B cell (primary cell): Measurements from ENCODE around the gene ITSN2. TPM values are rescaled to one million over a fixed set of nuclear protein-coding genes. Genes with fewer than 3 reads are reported as not detected.

Experiments
- ATAC-seq: fragments of 200-7000 bp; cut with Tn5 transposase; one replicate; pipeline ENCODE4 v1.10.0; 2021; ENCODE audit warnings: low read depth, mild to moderate bottlenecking, moderate number of reproducible peaks, moderate library complexity
- CTCF ChIA-PET: fragments of 350-600 bp; sonication (Branson Sonifier 250); formaldehyde crosslinking; loops from one replicate; lab custom pipeline; 2021; ENCODE audit warnings: antibody characterized with exemption, inconsistent platforms; lab: Charles Lee
- POLR2A ChIA-PET: fragments of 350-600 bp; sonication (Branson Sonifier 250); formaldehyde crosslinking; loops from one replicate; lab custom pipeline; 2021; ENCODE audit warnings: antibody characterized with exemption; lab: Charles Lee
- DNase-seq: peaks from one replicate; pipeline ENCODE4 v3.0.0; 2013
- H2AFZ ChIP-seq: 2 replicates; pipeline ENCODE4 v1.6.1; 2012; ENCODE audit warnings: mild to moderate bottlenecking, low read depth, low read length; ENCODE audit not compliant: insufficient read depth, poor library complexity, severe bottlenecking
- H3K27ac ChIP-seq, 2 donors: 1 replicate in 1 of 2; 2 replicates in 1 of 2; pipeline ENCODE4 v1.5.1; 2012 to 2013; ENCODE audit warnings: low read length in 2 of 2, mild to moderate bottlenecking in 2 of 2, moderate library complexity in 1 of 2
- H3K27me3 ChIP-seq, 4 experiments: fragments of 200-600 bp in 1 of 4; sonication (generic) in 1 of 4; replicated peaks in 1 of 4; 1 replicate in 2 of 4; 2 replicates in 2 of 4; pipeline versions ENCODE4 v1.6.1 to v1.7.0; 2013 to 2016; ENCODE audit warnings: low read length in 3 of 4, mild to moderate bottlenecking in 2 of 4, mixed read lengths in 1 of 4, moderate library complexity in 1 of 4; ENCODE audit not compliant: insufficient read depth in 4 of 4, control insufficient read depth in 3 of 4; ENCODE audit errors: control extremely low read depth in 1 of 4
- H3K36me3 ChIP-seq, 2 experiments: replicated peaks in 1 of 2; 1 replicate in 1 of 2; 2 replicates in 1 of 2; pipeline versions ENCODE4 v1.6.1 to v1.7.1; 2013; ENCODE audit warnings: low read length in 1 of 2; ENCODE audit not compliant: insufficient read depth in 2 of 2, control insufficient read depth in 1 of 2; ENCODE audit errors: control extremely low read depth in 1 of 2, extremely low read depth in 1 of 2
- H3K4me1 ChIP-seq, 2 donors: fragments of 200-600 bp in 1 of 2; sonication (generic) in 1 of 2; 1 replicate in 1 of 2; 2 replicates in 1 of 2; pipeline versions ENCODE4 v1.5.1 to v1.6.1; 2013 to 2017; ENCODE audit warnings: low read length in 2 of 2; ENCODE audit not compliant: control insufficient read depth in 2 of 2, insufficient read depth in 2 of 2
- H3K4me2 ChIP-seq: replicated peaks from 2 replicates; pipeline ENCODE3; 2012; ENCODE audit warnings: mild to moderate bottlenecking, low read depth, low read length; ENCODE audit not compliant: poor library complexity, severe bottlenecking
- H3K4me3 ChIP-seq, 5 experiments: fragments of 200-600 bp in 1 of 5; sonication (generic) in 1 of 5; 1 replicate in 3 of 5; 2 replicates in 2 of 5; pipeline versions ENCODE4 v1.5.1 to v1.7.0; 2011 to 2016; ENCODE audit warnings: low read length in 4 of 5, mild to moderate bottlenecking in 4 of 5, low read depth in 2 of 5, control low read depth in 1 of 5, moderate library complexity in 1 of 5; ENCODE audit not compliant: insufficient read depth in 1 of 5; ENCODE audit errors: control extremely low read depth in 1 of 5, extremely low read depth in 1 of 5
- H3K79me2 ChIP-seq: fragments of 200-600 bp; sonication (generic); one replicate; pipeline ENCODE4 v1.6.0; 2016; ENCODE audit warnings: low read length; ENCODE audit not compliant: control insufficient read depth, insufficient read depth
- H3K9ac ChIP-seq: fragments of 200-600 bp; sonication (generic); 2 replicates; pipeline ENCODE4 v1.6.1; 2017; ENCODE audit warnings: mild to moderate bottlenecking, low read length, moderate library complexity
- H3K9me3 ChIP-seq, 3 donors: one replicate each; pipeline versions ENCODE4 v1.6.1 to v1.7.1; 2013; ENCODE audit warnings: low read length in 2 of 3; ENCODE audit not compliant: control insufficient read depth in 2 of 3, insufficient read depth in 1 of 3; ENCODE audit errors: control extremely low read depth in 1 of 3
- H4K20me1 ChIP-seq: 2 replicates; pipeline ENCODE4 v1.6.0; 2012; ENCODE audit warnings: mild to moderate bottlenecking, low read length; ENCODE audit not compliant: insufficient read depth, control insufficient read depth, poor library complexity, severe bottlenecking
- H3K27ac Mint-ChIP-seq: one replicate; pipeline ENCODE4 v1.8.0; 2021; ENCODE audit warnings: mixed read lengths
- H3K27me3 Mint-ChIP-seq: one replicate; pipeline ENCODE4 v1.8.0; 2021; ENCODE audit warnings: mixed read lengths
- H3K4me1 Mint-ChIP-seq: one replicate; pipeline ENCODE4 v1.8.0; 2021; ENCODE audit warnings: mixed read lengths
- H3K4me3 Mint-ChIP-seq: one replicate; pipeline ENCODE4 v1.8.0; 2021; ENCODE audit warnings: mixed read lengths
- H3K9me3 Mint-ChIP-seq: one replicate; pipeline ENCODE4 v1.8.0; 2022; ENCODE audit warnings: mixed read lengths; ENCODE audit not compliant: insufficient read depth
- EZH2 ChIP-seq: IDR thresholded peaks from 2 replicates; pipeline ENCODE4 v1.6.1; 2012; ENCODE audit warnings: borderline replicate concordance, low read depth, mild to moderate bottlenecking, moderate library complexity, low read length; ENCODE audit not compliant: insufficient read depth, poor library complexity, severe bottlenecking
- WGBS: methylation state at CpG from one replicate; pipeline ENCODE4 v1.1.5; 2013; ENCODE audit warnings: missing lambda C conversion rate; ENCODE audit not compliant: insufficient coverage; 5-methylcytosine and 5-hydroxymethylcytosine counted together
- intact Hi-C: fragments of 100-400 bp; cut with micrococcal nuclease; formaldehyde crosslinking; loops from one replicate; pipeline ENCODE4 v1.10.0; 2022
- polyA plus RNA-seq: library from polyadenylated mRNA; depleted of rRNA; stranded (reverse); fragments of >200 nt; gene quantifications from 2 replicates; pipeline ENCODE4 v1.2.3, GENCODE V29; 2012
- total RNA-seq, 2 donors: library from RNA; stranded (reverse); fragments of 120-200 nt in 1 of 2; gene quantifications; 1 replicate in 1 of 2; 2 replicates in 1 of 2; pipeline versions ENCODE4 v1.2.3 to v1.2.4, GENCODE V29; 2013 to 2022
- TF ChIP-seq, protein P1 (sequence below): fragments of 200-600 bp; IDR thresholded peaks from one replicate; pipeline ENCODE4 v1.8.0; 2022; ENCODE audit warnings: antibody characterized with exemption, mild to moderate bottlenecking

The ITSN2 gene
- total and polyA plus RNA-seq, 2 donors (not counting 1 experiment from before 2014, with no cell fraction given): 107 to 200 TPM

DNA sequence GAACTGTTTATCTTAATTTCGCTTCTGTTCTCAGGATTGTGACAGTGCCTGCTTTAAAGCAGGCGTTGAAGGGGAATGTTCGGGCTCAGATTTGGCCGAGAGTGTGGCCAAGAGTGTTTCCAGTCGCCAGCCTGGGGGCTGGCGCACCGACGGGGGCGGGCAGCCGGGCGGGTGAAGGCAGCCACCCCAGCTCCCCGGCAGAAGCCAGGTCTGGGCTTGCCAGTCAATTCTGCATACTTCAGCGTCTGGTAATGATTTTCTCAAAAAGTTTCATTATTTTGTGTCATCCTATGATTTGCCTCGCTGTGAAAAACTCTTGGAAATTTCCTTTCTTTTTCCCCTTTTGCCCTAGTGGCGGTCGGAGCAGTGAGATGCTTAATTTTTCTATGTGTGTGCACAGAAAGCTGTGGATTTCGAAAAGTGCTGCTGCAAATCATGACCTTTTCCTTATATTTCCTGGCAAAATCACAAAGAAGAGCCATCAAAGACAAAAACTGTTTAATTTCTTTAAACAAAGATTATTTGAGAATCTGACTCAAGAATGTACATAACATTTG lies 184.6 kb downstream of the ITSN2 start:
- no peaks in the 10 kb centered on the region for H4K20me1 ChIP-seq
- POLR2A ChIA-PET: no interaction called here
- Mint-ChIP-seq H3K9me3 (no peaks in the 10 kb centered on the region), H3K4me1 (no peaks in the 10 kb centered on the region), H3K27me3 (peaks cover 3% of the 10 kb centered on the region), H3K27ac (no peak overlapping the region), H3K4me3 (no peak overlapping the region)
- CTCF ChIA-PET: no interaction called here
- no peaks in the 10 kb centered on the region for H3K36me3 ChIP-seq
- H3K27me3 ChIP-seq: peaks cover 0 to 4% (median 0%) of the 10 kb centered on the region in 4 experiments
- no peaks in the 10 kb centered on the region for H3K79me2 ChIP-seq
- TF ChIP-seq, protein P1, sequence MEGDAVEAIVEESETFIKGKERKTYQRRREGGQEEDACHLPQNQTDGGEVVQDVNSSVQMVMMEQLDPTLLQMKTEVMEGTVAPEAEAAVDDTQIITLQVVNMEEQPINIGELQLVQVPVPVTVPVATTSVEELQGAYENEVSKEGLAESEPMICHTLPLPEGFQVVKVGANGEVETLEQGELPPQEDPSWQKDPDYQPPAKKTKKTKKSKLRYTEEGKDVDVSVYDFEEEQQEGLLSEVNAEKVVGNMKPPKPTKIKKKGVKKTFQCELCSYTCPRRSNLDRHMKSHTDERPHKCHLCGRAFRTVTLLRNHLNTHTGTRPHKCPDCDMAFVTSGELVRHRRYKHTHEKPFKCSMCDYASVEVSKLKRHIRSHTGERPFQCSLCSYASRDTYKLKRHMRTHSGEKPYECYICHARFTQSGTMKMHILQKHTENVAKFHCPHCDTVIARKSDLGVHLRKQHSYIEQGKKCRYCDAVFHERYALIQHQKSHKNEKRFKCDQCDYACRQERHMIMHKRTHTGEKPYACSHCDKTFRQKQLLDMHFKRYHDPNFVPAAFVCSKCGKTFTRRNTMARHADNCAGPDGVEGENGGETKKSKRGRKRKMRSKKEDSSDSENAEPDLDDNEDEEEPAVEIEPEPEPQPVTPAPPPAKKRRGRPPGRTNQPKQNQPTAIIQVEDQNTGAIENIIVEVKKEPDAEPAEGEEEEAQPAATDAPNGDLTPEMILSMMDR: no peak
- no peak for TF ChIP-seq EZH2
- ATAC-seq: no peak
- H3K4me2 ChIP-seq: no peak overlapping the region
- no peak overlapping the region for H3K9ac ChIP-seq
- 97% methylated on average over 13 of the region's 17 CpGs for WGBS
- no peak overlapping the region for H3K27ac ChIP-seq
- H2AFZ ChIP-seq: no peak overlapping the region
- no peak overlapping the region for H3K4me3 ChIP-seq
- intact Hi-C loops: no loop called here
- peaks cover 0 to 10% (median 0%) of the 10 kb centered on the region in 3 donors for H3K9me3 ChIP-seq
- DNase-seq: no peak
- no peaks in the 10 kb centered on the region for H3K4me1 ChIP-seq

DNA sequence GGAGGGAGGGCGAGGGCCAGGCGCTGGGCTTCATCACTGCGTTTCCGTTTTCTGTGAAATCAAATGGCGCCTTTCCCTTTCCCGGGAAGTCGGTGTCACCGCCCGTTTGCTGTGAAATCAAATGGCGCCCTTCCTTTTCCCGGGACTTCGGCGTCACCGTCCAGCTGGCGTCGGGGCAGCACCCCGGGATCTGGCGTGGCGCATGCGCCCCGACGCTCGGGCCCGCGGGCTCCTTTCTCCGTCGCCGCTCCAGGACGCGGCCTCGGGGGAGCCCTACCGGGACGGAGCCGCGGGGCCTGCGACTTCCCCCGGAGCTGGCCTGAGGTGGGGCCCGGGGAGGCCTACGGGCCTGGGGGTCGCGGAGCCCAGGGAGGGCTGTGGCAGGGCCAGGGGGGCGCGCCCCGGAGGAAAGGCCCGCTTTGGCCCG lies 185.5 kb downstream of the ITSN2 start, which contains the start of gene FAM228A:
FAM228A (plus strand) TSS at position 203 of the 427 bp plus-strand sequence. CDS start 428 bp downstream, outside the sequence.
- no peaks in the 10 kb centered on the region for H4K20me1 ChIP-seq
- DNase-seq (no peak), ATAC-seq (no peak)
- no peaks in the 10 kb centered on the region for H3K36me3 ChIP-seq
- Mint-ChIP-seq H3K9me3 (no peaks in the 10 kb centered on the region), H3K27ac (no peak within 1 kb of the TSS), H3K4me1 (no peaks in the 10 kb centered on the region), H3K4me3 (no peak within 1 kb of the TSS), H3K27me3 (peaks cover 3% of the 10 kb centered on the region)
- H3K79me2 ChIP-seq: no peaks in the 10 kb centered on the region
- no peak within 1 kb of the TSS for H3K4me3 ChIP-seq
- H3K4me2 ChIP-seq: no peak within 1 kb of the TSS
- H3K4me1 ChIP-seq: no peaks in the 10 kb centered on the region
- WGBS: 56% methylated on average over 46 of the region's 46 CpGs
- intact Hi-C loops: no loop called here
- peaks cover 0 to 4% (median 0%) of the 10 kb centered on the region in 4 experiments for H3K27me3 ChIP-seq
- ChIA-PET POLR2A (no interaction called here), CTCF (no interaction called here)
- peaks cover 0 to 10% (median 0%) of the 10 kb centered on the region in 3 donors for H3K9me3 ChIP-seq
- H3K9ac ChIP-seq: no peak within 1 kb of the TSS
- H3K27ac ChIP-seq: no peak within 1 kb of the TSS
- no peak for TF ChIP-seq EZH2
- TF ChIP-seq, protein P1: no peak
- no peak within 1 kb of the TSS for H2AFZ ChIP-seq
